ENCODE results near the gene TSC22D2. TPM values are rescaled to one million over a fixed set of nuclear protein-coding genes. Genes with fewer than 3 reads are reported as not detected.

The TSC22D2 gene
- total RNA-seq, 4 donors from 2014 or later, result 12.5 to 15.9 (median 14.6) TPM

DNA sequence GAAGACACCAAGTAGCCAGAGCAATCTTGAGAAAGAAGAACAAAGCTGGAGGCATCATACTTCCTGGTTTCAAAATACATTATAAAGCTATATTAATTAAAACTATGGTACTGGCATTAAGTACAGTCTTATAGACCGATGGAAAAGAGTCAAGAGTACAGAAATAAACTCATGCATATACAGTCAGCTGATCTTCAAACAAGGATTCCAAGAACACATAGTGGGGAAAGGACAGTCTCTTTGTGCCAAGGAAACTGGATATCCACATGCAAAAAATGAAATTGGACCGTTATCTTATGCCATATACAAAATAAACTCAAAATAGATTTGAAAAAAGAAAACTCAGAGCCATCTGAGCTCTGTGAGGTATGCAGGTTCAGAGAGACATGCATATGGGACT lies 80.8 kb downstream of the TSC22D2 start:
- 89 to 96% methylated on average over 2 of the region's 2 CpGs for WGBS, 2 donors
- TF ChIP-seq, protein P1, sequence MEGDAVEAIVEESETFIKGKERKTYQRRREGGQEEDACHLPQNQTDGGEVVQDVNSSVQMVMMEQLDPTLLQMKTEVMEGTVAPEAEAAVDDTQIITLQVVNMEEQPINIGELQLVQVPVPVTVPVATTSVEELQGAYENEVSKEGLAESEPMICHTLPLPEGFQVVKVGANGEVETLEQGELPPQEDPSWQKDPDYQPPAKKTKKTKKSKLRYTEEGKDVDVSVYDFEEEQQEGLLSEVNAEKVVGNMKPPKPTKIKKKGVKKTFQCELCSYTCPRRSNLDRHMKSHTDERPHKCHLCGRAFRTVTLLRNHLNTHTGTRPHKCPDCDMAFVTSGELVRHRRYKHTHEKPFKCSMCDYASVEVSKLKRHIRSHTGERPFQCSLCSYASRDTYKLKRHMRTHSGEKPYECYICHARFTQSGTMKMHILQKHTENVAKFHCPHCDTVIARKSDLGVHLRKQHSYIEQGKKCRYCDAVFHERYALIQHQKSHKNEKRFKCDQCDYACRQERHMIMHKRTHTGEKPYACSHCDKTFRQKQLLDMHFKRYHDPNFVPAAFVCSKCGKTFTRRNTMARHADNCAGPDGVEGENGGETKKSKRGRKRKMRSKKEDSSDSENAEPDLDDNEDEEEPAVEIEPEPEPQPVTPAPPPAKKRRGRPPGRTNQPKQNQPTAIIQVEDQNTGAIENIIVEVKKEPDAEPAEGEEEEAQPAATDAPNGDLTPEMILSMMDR (IDR thresholded peaks at IDR 0.05), result no peak

DNA sequence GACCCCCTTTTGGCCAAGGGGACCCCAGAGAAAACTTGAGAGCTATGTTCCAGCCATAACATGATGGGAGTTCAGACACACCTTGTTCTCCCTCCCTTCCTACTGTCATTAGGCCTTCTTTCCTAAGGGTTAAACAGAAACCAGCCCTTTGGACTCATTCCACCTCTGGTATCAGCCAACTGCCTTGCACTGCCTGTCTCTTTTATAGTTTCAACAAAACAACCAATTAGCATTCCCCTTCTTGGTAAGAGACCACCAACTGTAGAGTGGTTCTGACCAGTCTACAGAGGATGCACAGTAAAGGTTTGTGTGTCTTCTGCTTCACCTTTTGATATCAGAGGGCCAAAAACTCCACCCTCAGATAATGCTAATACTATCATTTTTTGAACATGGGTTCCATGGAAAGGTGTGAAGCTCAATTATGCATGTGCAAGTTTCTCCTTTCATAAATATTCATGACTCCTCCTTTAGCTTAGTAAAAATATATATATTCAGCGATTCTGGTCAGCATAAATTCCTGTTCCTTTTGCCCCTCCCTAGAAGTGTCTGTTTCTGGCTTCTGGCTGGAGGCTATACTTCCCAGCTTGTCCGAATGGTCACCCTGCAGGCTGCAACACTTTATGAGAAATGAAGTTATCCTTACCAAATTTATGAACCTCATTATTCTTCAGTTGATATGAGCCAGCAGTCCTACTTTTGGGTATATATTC lies 82.3 kb downstream of the TSC22D2 start:
- WGBS, 2 donors, result 95 to 96% methylated on average over 2 of the region's 2 CpGs
- DNase-seq (ENCODE audit: low spot score in 2 of 2), result no peak
- TF ChIP-seq, protein P1 (IDR thresholded peaks at IDR 0.05), result no peak
- TF ChIP-seq EP300 (IDR thresholded peaks at IDR 0.05), result no peak
- TF ChIP-seq POLR2A (IDR thresholded peaks at IDR 0.05), result no peak

More for the DNA sequence above, 80.8 kb downstream of the TSC22D2 start:
- H3K9me3 ChIP-seq, result peaks cover 0 to 40% (median 2%) of the 10 kb centered on the region in 4 donors
- H3K4me1 ChIP-seq, result no peaks in the 10 kb centered on the region
- H3K27me3 ChIP-seq, result no peaks in the 10 kb centered on the region
- no peak for DNase-seq (ENCODE audit: low spot score in 2 of 2)
- no peak overlapping the region for H3K27ac ChIP-seq
- H3K36me3 ChIP-seq, result no peaks in the 10 kb centered on the region
- no peak overlapping the region for H3K4me3 ChIP-seq

GRCh38 chr3:150494411-150494977 lies 86.4 kb downstream of the TSC22D2 start:
- Histone ChIP-seq H3K9me3 (no peaks in the 10 kb centered on the region), H3K4me3 (no peak overlapping the region), H3K27ac (no peak overlapping the region), H3K27me3 (no peaks in the 10 kb centered on the region), H3K36me3 (no peaks in the 10 kb centered on the region), H3K4me1 (peaks cover 0 to 10% (median 0%) of the 10 kb centered on the region in 4 donors)
- WGBS, 2 donors, result 80 to 81% methylated on average over 5 of the region's 5 CpGs
- TF ChIP-seq, protein P1 (IDR thresholded peaks at IDR 0.05), result no peak
- TF ChIP-seq POLR2A (IDR thresholded peaks at IDR 0.05) (no peak), EP300 (IDR thresholded peaks at IDR 0.05) (no peak)
- no peak for DNase-seq (ENCODE audit: low spot score in 2 of 2)

More for the DNA sequence above, 82.3 kb downstream of the TSC22D2 start:
- H3K36me3 ChIP-seq, result no peaks in the 10 kb centered on the region
- H3K9me3 ChIP-seq, result peaks cover 0 to 24% (median 0%) of the 10 kb centered on the region in 4 donors
- no peak overlapping the region for H3K4me3 ChIP-seq
- no peaks in the 10 kb centered on the region for H3K27me3 ChIP-seq
- no peak overlapping the region for H3K27ac ChIP-seq
- H3K4me1 ChIP-seq, result peaks cover 0 to 6% (median 0%) of the 10 kb centered on the region in 4 donors

DNA sequence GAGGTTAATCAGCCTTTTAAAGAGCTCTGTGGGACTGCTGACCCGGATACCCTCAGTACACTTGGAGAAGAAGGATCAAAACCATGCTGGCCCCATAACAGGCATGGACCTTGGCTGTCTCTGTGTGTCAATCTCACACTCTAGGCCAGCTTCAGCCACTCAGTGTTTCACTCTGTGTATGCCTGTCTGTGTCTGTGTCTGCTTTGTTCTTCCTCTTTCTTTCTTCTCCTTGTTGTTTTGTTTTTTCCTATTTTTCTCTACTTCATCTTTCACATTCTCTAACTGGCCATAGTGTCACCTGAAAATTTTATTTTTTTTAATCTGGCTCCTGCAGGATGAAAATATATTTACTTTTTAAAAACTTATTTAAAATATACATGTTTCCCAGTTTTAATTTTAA lies 87.1 kb downstream of the TSC22D2 start:
- Histone ChIP-seq H3K4me3 (no peak overlapping the region), H3K27me3 (no peaks in the 10 kb centered on the region), H3K27ac (no peak overlapping the region), H3K9me3 (no peaks in the 10 kb centered on the region), H3K36me3 (no peaks in the 10 kb centered on the region), H3K4me1 (peaks cover 0 to 10% (median 0%) of the 10 kb centered on the region in 4 donors)
- WGBS, 2 donors, result 29 to 40% methylated on average over 1 of the region's 1 CpG
- DNase-seq (ENCODE audit: low spot score in 2 of 2), result no peak
- TF ChIP-seq, protein P1 (IDR thresholded peaks at IDR 0.05), result no peak
- TF ChIP-seq POLR2A (IDR thresholded peaks at IDR 0.05) (no peak), EP300 (IDR thresholded peaks at IDR 0.05) (no peak)

- WGBS, 2 donors, result 2% methylated on average over 2 of the region's 2 CpGs
- peaks cover 0 to 10% (median 0%) of the 10 kb centered on the region in 4 donors for H3K4me1 ChIP-seq
- no peaks in the 10 kb centered on the region for H3K9me3 ChIP-seq
- peak in 1 of 2 donors; percentile 73 for DNase-seq (ENCODE audit: low spot score in 2 of 2)
- no peak overlapping the region for H3K4me3 ChIP-seq
- no peaks in the 10 kb centered on the region for H3K36me3 ChIP-seq
- no peak overlapping the region for H3K27ac ChIP-seq
- H3K27me3 ChIP-seq, result no peaks in the 10 kb centered on the region
- no peak for TF ChIP-seq POLR2A (IDR thresholded peaks at IDR 0.05)
- TF ChIP-seq, protein P1 (IDR thresholded peaks at IDR 0.05), result peak; percentile 67 to 80 (median 74)
Observed at GRCh38 chr3:150495563-150496168, 87.6 kb downstream of the TSC22D2 start.

All from tibial nerve (tissue), 4 donors.